AG20443 (cell line): ENCODE data around the gene IGF1R.

Experiments used
- DNase-seq: peaks from one replicate; pipeline ENCODE4 v3.0.0; 2012; ENCODE audit warnings: low spot score, mixed read lengths

The IGF1R gene

DNA sequence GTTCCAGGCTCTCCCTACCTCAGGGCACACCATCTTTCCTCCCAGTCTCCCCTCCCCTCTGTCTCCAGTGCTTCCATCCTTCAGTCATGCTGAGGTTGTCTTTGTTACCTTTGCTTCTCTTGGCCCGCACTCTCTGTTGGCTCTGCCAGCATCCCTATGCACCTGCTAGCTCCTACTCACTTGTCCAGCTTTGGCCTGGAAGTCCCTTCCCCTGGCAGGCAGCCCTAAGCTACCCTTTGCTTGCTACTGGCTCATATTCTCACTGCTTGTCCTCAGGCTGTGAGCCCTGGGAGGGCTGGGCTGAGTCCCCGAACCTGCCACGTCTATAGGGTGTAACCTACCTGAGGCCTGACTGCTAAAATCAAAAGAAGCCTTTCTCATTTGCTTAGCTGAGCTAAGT, 236.6 kb downstream of the IGF1R start:
- DNase-seq = no peak

DNA sequence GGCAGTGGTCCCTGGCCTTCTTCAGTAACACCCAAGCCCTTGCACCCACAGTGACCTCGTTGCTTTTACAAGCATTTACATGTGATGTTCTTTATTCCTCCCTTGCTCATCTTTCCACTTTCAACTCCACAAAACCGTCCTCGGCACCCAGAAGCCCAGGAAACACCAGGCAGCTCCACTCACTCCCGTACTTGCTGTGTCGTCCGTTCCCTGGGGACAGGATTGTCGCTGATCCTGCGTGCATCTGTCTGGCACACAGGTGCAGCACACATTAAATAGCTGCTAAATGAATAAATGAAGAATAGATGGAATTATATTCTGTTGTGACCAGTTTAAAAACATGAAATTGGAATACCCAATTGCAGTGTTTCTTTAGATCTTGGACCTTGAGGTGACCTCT, 239.6 kb downstream of the IGF1R start:
- no peak for DNase-seq

DNA sequence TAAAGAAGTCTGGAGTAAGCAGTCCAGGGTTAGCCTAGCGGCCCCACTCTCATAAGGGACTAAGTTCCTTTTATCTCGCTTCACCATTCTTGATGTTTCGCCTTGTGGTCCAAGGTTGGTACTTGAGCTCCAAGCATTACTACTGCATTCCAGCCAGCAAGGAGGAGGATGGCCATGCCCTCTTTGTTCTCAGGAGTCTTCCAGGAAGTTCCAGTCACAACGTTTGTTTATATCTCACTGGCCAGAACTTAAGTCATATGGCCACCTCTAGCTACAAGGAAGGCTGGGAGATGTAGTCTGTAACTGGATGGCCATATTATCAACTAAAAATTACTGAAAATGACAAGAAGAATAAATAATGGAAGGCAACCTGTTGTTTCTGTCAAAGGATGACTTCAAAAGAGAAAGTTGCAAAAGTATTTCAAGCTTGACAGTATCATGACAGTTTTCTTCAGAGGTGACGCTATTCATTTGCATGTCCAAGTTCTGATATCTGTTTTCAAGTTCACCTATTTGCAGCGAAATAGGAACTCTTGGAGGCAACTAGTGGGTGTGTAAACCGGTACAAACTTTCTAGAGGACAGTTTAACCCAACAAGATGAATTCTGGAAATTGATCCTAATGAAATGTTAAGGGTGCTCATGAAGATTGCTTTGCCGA, 240.6 kb downstream of the IGF1R start:
- peak; percentile 18 for DNase-seq

- peak; percentile 58 for DNase-seq
These were observed 241.8 kb downstream of the IGF1R start for GRCh38 chr15:98889930-98890695.

DNA sequence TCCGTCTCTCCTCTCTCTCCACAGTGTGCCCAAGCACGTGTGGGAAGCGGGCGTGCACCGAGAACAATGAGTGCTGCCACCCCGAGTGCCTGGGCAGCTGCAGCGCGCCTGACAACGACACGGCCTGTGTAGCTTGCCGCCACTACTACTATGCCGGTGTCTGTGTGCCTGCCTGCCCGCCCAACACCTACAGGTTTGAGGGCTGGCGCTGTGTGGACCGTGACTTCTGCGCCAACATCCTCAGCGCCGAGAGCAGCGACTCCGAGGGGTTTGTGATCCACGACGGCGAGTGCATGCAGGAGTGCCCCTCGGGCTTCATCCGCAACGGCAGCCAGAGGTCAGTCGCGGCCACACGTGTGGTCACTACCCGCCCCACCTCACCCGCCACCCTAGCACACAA, 243.0 kb downstream of the IGF1R start:
- DNase-seq = no peak

GRCh38 chr15:98893401-98893800, 245.1 kb downstream of the IGF1R start:
- no peak for DNase-seq

GRCh38 chr15:98894312-98894711, 246.0 kb downstream of the IGF1R start:
- DNase-seq = no peak

GRCh38 chr15:98896002-98896721, 247.8 kb downstream of the IGF1R start:
- peak; percentile 63 for DNase-seq

GRCh38 chr15:98896802-98897732, 248.7 kb downstream of the IGF1R start:
- DNase-seq = peak; percentile 91

DNA sequence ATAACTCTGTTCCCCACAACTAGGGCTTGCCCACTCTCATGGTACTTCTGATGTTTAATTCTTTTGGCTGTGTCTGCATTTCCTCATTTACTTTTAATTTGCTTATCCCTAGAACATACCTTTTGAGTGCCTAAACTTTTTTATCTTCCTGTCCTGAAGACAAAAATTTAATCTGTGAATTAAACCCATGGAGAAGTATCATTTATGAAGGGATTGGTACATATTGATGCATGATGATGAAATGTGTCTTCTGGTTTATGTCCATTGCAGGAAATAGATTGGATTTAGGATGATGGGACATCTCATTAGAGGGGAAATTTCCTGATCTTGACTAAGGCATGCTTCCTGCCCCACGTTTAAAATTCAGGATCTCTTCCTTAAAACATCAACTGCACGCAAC, 249.8 kb downstream of the IGF1R start:
- no peak for DNase-seq

- no peak for DNase-seq
These were observed 251.1 kb downstream of the IGF1R start for GRCh38 chr15:98899272-98900021.

DNA sequence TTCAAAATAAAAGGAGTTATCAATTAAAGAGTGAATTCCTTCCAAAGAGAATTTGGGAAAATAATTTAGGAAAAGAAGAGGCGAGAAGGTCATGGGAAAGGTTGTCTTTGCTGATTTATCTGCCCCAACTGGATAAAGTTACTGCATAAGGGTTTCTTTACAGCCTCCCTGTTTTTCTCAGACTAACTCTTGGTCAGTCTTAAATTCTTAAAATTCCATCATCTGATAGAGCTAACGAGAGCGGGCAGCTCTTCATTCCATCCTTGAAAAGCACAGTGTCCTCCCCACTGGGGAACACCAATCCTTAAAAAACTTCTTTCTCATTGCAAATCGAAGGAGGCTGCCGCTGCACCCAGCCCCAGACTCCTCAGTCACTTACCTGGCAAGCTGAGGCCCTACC, 252.0 kb downstream of the IGF1R start:
- DNase-seq = peak; percentile 36

DNA sequence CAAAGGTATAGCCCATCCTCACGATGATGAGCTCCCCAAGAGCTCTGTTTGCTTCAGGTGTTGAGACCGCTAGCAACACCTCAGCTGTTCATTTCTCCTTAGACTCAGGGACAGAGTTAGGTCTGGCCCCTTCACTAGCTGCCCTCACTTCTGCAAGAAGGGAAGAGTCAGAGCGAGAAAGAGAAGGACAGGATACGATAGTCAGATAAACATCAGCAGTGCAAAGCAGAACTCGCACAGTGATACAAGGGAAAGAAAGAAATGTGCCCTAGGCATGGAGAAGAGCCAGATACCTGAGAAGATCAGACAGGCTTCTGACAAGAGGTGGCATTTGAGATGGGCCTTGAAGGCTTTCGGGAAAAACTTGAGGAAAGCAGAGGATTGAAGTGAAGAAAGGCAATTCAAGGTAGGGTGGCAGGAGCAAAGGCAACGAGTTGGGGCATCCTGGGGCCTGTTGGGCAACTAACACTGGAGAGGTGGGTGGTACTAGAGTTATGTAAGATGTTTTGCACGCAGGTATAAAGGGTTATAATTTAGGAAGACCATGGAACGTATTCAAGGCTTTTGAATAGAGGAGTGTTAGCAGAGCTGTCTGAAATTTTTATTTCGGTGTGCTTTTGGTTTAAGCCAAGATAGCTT, 253.2 kb downstream of the IGF1R start:
- no peak for DNase-seq

DNA sequence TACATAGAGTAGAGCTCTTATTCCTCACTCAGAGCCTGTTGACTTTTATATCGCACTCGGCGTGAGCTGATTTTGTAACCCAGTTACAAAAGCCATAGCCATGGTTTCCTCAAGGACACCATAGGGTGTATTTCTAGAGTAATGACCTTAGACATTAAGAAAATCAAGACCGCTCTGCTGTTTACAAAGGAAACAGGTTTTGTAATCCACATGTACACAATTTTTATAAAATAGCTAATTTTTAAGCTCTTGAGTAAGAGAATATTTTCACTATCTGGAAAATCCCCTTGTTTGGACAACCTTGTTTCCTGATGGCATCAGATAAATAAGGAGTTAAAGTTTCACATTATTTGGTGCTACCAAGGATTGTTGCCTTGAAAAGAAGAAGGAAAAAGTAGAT, 254.6 kb downstream of the IGF1R start:
- DNase-seq = no peak

DNA sequence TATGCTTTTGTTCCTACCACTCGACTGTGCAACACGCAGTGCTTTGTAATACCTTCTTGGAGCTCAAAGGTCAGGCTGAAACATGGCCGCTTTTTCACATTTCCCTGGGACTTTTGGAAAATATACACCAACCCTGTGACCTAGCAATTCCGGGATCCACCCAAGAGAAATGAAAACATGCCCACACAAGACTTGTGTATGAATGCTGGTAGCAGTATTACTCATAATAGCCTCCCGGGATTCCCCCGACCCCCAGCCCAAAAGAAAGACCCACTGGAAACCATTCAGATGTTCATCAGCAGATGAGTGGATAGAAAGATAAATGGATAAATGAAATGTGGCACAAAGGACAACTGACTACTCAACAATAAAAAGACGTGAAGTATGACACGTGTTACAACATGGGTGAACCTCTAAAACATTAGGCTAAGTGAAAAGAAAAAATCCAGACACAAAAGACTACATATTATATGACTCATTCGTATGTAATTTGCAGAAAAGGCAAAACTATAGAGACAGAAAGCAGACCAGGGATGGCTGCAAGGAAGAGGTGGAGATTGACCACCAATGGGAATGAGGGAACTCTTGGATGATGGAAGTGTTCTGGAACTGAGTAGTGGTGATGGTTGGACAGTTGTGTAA, 255.2 kb downstream of the IGF1R start:
- no peak for DNase-seq

DNA sequence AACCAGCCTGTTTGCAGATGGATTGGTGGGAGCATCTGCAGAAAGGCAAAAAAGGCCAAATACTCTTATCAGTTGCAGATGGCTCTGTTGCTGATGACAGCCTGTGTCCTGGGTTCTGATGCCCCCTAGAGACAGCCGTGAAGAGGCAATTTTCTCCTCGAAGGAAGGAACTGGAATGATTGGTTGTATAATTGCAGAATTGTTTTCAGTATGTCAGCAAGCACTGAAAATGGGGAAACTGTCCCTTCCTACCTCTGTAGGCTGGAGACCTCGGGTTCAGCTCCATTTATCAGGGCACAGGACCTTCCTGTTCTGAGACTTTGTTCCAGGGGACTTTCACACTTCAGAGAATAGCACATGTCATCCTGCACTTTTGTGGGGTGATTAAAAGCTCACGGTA, 256.2 kb downstream of the IGF1R start:
- peak; percentile 73 for DNase-seq

DNA sequence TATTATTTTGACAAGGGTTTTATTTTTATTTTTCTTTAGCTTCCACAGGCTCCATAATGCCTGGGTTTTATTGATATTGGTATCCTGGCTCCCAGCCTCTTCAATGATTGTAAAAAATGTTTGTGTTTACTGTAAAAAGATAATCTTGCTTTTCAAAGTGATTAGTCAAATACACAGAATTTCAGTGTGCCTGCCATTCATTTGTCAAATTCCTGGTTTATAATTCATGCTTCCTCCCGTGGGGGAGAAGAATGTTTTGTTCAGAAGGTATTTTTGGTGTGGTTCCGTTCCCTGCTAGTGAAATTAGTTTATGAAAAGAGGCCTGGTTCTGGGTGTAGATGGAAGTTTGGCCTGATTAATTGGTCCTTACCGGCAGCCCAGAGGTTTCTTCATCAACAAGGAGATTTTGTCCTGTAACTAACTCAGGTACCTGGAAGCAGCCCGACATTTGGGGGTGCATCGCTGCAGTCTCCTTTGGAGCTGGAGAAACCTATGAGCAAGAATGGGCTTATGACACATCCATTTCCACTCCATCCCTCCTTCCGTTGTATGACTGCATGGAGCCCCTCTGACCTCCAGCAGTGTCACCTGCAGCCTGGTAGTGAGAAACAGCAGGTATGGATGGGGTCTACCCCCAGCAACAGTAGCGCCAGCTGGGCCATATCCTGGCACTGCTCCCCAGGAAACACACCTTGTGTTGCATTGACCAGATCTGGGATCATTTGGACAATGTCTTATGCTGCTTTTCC, 257.8 kb downstream of the IGF1R start:
- no peak for DNase-seq

DNA sequence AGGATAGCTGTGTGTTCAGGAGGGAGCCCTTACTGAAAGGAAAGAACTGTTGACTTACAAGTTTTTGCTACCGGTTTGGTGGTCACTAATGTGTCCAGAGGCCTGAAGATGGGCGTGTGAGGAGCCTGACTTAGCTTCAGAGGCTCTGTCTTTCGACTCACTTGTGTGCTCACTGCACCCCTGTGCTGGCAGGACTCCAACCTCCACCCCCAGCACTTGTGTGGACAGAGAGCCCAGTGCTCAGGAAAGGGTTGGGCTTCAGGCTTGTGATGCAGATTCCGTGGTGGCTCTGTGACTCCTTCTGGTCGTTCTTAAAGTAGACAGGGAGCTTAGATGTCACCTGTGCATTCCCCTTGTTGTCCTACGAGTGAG, 258.4 kb downstream of the IGF1R start:
- no peak for DNase-seq

GRCh38 chr15:98907927-98908471, 259.7 kb downstream of the IGF1R start:
- DNase-seq = no peak
